NCI-H510A treated with DMSO at 0.1 percent for 48 hours (cell line): ENCODE measurements around the gene ARHGAP32.

Source experiments
- DNase-seq: peaks from one replicate; lab custom pipeline; 2025; lab: John Stamatoyannopoulos, UW

Gene ARHGAP32

GRCh38 chr11:128956401-128957201 is 235.5 kb downstream of the ARHGAP32 start:
- DNase-seq, result peak; percentile 96

GRCh38 chr11:128955636-128956035 is 236.5 kb downstream of the ARHGAP32 start:
- no peak for DNase-seq

- no peak for DNase-seq
These were observed 239.0 kb downstream of the ARHGAP32 start for GRCh38 chr11:128953151-128953550.

GRCh38 chr11:128949791-128950454 is 242.2 kb downstream of the ARHGAP32 start:
- DNase-seq, result no peak

- DNase-seq, result no peak
These were observed 243.5 kb downstream of the ARHGAP32 start for GRCh38 chr11:128948583-128948982.

GRCh38 chr11:128947773-128948172 is 244.4 kb downstream of the ARHGAP32 start:
- DNase-seq, result no peak

GRCh38 chr11:128946648-128947047 is 245.5 kb downstream of the ARHGAP32 start:
- no peak for DNase-seq

GRCh38 chr11:128943428-128943976 is 248.6 kb downstream of the ARHGAP32 start:
- DNase-seq, result no peak

GRCh38 chr11:128942817-128943427 is 249.2 kb downstream of the ARHGAP32 start, which contains the start of gene TP53AIP1:
Gene TP53AIP1 (minus strand): TSS chr11:128942871. CDS start chr11:128937818, 5,053 bp downstream.
- DNase-seq, result no peak

- DNase-seq, result no peak
These were observed 249.9 kb downstream of the ARHGAP32 start for GRCh38 chr11:128942272-128942612.

GRCh38 chr11:128941573-128942271 is 250.4 kb downstream of the ARHGAP32 start:
- DNase-seq, result no peak

- DNase-seq, result no peak
These were observed 251.0 kb downstream of the ARHGAP32 start for GRCh38 chr11:128941110-128941509.

GRCh38 chr11:128940603-128941002 is 251.5 kb downstream of the ARHGAP32 start:
- DNase-seq, result no peak

GRCh38 chr11:128940156-128940555 is 252.0 kb downstream of the ARHGAP32 start:
- no peak for DNase-seq

- no peak for DNase-seq
These were observed 252.5 kb downstream of the ARHGAP32 start for GRCh38 chr11:128939591-128939990.

GRCh38 chr11:128938156-128938885 is 253.8 kb downstream of the ARHGAP32 start:
- no peak for DNase-seq

- DNase-seq, result no peak
These were observed 254.6 kb downstream of the ARHGAP32 start for GRCh38 chr11:128937480-128937879.

GRCh38 chr11:128936606-128937251 is 255.4 kb downstream of the ARHGAP32 start:
- DNase-seq, result peak; percentile 41

- DNase-seq, result no peak
These were observed 257.2 kb downstream of the ARHGAP32 start for GRCh38 chr11:128934926-128935325.

- DNase-seq, result no peak
These were observed 257.8 kb downstream of the ARHGAP32 start for GRCh38 chr11:128934351-128934750.
